Activated B cell treated with CpG ODN at 0.5 μM for 24 hours (primary cell): Measurements from ENCODE around the gene ADAMTS14. TPM values are rescaled to one million over a fixed set of nuclear protein-coding genes. Genes with fewer than 3 reads are reported as not detected.

Experiments
- ATAC-seq: fragments of 200-7000 bp; cut with Tn5 transposase; one replicate; pipeline ENCODE4 v1.10.0; 2021; ENCODE audit warnings: low read depth, mild to moderate bottlenecking, moderate library complexity
- CTCF ChIA-PET: fragments of 350-600 bp; sonication (Branson Sonifier 250); formaldehyde crosslinking; loops from one replicate; lab custom pipeline; 2021; ENCODE audit warnings: antibody characterized with exemption; lab: Charles Lee
- POLR2A ChIA-PET: fragments of 350-600 bp; sonication (Branson Sonifier 250); formaldehyde crosslinking; loops from one replicate; lab custom pipeline; 2021; ENCODE audit warnings: antibody characterized with exemption; lab: Charles Lee
- DNase-seq: peaks from one replicate; pipeline ENCODE4 v3.0.0; 2022
- H3K27ac Mint-ChIP-seq: one replicate; pipeline ENCODE4 v1.8.0; 2020; ENCODE audit warnings: mixed read lengths
- H3K27me3 Mint-ChIP-seq: one replicate; pipeline ENCODE4 v1.8.0; 2021; ENCODE audit warnings: mixed read lengths
- H3K36me3 Mint-ChIP-seq: one replicate; pipeline ENCODE4 v1.8.0; 2021; ENCODE audit warnings: low read depth, mixed read lengths
- H3K4me1 Mint-ChIP-seq: one replicate; pipeline ENCODE4 v1.8.0; 2021; ENCODE audit warnings: mixed read lengths
- H3K4me3 Mint-ChIP-seq: one replicate; pipeline ENCODE4 v1.8.0; 2020; ENCODE audit warnings: mild to moderate bottlenecking, mixed read lengths
- H3K9me3 Mint-ChIP-seq: one replicate; pipeline ENCODE4 v1.8.0; 2020; ENCODE audit warnings: mixed read lengths
- intact Hi-C: fragments of 100-400 bp; cut with micrococcal nuclease; formaldehyde crosslinking; loops from one replicate; pipeline ENCODE4 v1.15.1; 2024
- total RNA-seq: library from RNA; stranded (reverse); gene quantifications from 2 replicates; pipeline ENCODE4 v1.2.3, GENCODE V29; 2022
- TF ChIP-seq, protein P1 (sequence below): fragments of 200-600 bp; IDR thresholded peaks from one replicate; pipeline ENCODE4 v1.8.0; 2022; ENCODE audit warnings: antibody characterized with exemption, mild to moderate bottlenecking

Gene ADAMTS14
- total RNA-seq, 1 donor from 2014 or later, result 0.04 TPM

DNA sequence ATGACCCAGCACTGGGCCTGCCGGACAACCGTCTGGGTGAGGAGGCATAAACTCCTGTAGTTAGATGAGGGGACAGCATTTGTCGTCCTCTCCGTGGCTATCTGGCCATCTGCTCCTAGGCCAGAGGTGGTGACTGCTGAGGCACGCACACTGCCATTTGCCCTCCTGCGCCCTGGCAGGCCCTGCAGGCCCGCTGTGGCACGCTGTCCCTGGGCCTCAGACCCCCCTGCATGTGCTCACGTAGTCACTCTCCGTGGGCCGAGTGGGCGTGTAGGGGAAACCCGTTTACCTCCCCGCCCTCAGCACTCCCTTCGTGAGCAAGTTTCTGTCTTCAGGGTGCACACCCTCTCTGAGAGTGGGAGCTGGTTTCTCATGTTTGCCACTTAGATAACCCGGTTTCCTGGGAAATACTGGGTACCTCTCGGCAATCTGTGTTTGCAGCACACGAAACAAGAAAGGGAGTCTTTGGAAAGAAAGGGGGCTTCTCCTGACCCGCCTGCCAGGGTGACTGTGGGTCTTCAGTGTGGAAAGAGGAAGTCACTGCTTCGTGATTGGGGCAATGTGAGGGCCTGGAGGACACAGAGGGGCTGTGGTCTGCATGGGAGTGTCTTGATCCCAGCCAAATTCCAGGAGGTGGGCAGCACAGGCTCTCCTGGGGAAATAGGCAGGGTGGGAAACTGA, 10.8 kb downstream of the ADAMTS14 start:
- Mint-ChIP-seq H3K4me1 (peaks cover 7% of the 10 kb centered on the region), H3K27me3 (no peaks in the 10 kb centered on the region)
- CTCF ChIA-PET, result no interaction called here

DNA sequence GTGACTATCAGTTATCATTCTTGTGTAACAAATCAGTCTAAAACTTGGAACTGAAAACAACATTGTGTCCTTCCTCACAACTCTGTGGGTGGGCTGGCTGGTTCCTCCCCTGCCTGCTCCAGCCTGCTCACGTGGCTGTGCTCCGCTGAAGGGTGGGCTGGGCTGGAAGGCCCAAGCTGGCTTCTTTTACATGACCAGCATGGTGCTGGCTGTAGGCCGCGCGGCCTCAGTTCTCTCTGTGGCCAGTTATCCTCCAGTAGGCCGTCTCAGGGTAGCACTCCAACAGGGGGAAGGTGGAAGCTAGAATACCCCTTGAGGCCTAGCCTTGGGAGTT, 11.3 kb downstream of the ADAMTS14 start:
- H3K4me1 Mint-ChIP-seq, result peaks cover 7% of the 10 kb centered on the region
- H3K4me3 Mint-ChIP-seq, result no peak overlapping the region
- no peaks in the 10 kb centered on the region for H3K9me3 Mint-ChIP-seq
- no peaks in the 10 kb centered on the region for H3K36me3 Mint-ChIP-seq
- POLR2A ChIA-PET, result no interaction called here
- no peak overlapping the region for H3K27ac Mint-ChIP-seq
- TF ChIP-seq, protein P1, sequence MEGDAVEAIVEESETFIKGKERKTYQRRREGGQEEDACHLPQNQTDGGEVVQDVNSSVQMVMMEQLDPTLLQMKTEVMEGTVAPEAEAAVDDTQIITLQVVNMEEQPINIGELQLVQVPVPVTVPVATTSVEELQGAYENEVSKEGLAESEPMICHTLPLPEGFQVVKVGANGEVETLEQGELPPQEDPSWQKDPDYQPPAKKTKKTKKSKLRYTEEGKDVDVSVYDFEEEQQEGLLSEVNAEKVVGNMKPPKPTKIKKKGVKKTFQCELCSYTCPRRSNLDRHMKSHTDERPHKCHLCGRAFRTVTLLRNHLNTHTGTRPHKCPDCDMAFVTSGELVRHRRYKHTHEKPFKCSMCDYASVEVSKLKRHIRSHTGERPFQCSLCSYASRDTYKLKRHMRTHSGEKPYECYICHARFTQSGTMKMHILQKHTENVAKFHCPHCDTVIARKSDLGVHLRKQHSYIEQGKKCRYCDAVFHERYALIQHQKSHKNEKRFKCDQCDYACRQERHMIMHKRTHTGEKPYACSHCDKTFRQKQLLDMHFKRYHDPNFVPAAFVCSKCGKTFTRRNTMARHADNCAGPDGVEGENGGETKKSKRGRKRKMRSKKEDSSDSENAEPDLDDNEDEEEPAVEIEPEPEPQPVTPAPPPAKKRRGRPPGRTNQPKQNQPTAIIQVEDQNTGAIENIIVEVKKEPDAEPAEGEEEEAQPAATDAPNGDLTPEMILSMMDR, result no peak
- no peaks in the 10 kb centered on the region for H3K27me3 Mint-ChIP-seq
- CTCF ChIA-PET, result no interaction called here
- no peak for ATAC-seq
- intact Hi-C loops, result no loop called here
- no peak for DNase-seq

More for the DNA sequence above, 10.8 kb downstream of the ADAMTS14 start:
- POLR2A ChIA-PET, result no interaction called here
- intact Hi-C loops, result no loop called here
- Mint-ChIP-seq H3K27ac (no peak overlapping the region), H3K4me3 (no peak overlapping the region), H3K36me3 (no peaks in the 10 kb centered on the region), H3K9me3 (no peaks in the 10 kb centered on the region)
- DNase-seq (no peak), ATAC-seq (no peak)
- TF ChIP-seq, protein P1, result no peak

DNA sequence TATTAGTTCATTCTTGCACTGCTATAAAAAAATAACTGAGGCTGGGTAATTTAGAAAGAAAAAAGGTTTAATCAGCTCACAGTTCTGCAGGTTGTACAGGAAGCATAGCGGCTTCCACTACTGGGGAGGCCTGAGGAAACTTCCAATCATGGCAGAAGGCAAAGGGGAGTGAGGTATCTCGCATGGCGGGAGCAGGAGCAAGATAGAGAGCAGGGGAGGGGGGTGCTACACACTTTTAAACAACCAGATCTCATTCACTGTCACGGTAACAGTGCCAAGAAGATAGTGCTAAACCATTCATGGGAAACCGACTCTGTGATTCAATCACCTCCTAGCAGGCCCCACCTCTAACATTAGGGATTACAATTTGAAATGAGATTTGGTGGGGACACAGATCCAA, 11.6 kb downstream of the ADAMTS14 start:
- no peaks in the 10 kb centered on the region for H3K9me3 Mint-ChIP-seq
- TF ChIP-seq, protein P1, result no peak
- ChIA-PET POLR2A (no interaction called here), CTCF (no interaction called here)
- H3K27ac Mint-ChIP-seq, result no peak overlapping the region
- no peaks in the 10 kb centered on the region for H3K36me3 Mint-ChIP-seq
- intact Hi-C loops, result no loop called here
- DNase-seq (no peak), ATAC-seq (no peak)
- no peaks in the 10 kb centered on the region for H3K27me3 Mint-ChIP-seq
- H3K4me3 Mint-ChIP-seq, result no peak overlapping the region
- peaks cover 7% of the 10 kb centered on the region for H3K4me1 Mint-ChIP-seq

DNA sequence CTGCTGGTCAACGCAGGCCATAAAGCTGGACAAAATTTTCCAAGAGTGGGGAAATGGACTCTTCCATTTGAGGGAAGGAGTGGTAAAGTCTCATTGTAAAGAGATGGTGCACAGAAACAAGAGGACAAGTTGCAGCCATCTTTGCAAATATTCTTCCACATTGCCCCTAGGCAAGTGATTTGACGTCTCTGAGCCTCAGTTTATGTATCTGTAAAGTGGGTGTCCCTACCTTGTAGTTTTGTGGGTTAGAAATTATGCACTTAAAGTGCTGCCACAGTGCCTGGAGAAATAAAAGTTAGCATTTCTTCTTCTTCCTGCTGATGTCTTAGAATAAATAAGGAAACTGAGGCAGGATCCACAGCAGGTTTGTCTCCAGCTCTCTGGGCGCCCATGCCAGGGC, 12.1 kb downstream of the ADAMTS14 start:
- TF ChIP-seq, protein P1, result no peak
- ATAC-seq (no peak), DNase-seq (no peak)
- Mint-ChIP-seq H3K9me3 (no peaks in the 10 kb centered on the region), H3K36me3 (no peaks in the 10 kb centered on the region), H3K4me3 (no peak overlapping the region), H3K4me1 (peaks cover 7% of the 10 kb centered on the region), H3K27me3 (no peaks in the 10 kb centered on the region), H3K27ac (no peak overlapping the region)
- ChIA-PET POLR2A (no interaction called here), CTCF (no interaction called here)
- intact Hi-C loops, result no loop called here

DNA sequence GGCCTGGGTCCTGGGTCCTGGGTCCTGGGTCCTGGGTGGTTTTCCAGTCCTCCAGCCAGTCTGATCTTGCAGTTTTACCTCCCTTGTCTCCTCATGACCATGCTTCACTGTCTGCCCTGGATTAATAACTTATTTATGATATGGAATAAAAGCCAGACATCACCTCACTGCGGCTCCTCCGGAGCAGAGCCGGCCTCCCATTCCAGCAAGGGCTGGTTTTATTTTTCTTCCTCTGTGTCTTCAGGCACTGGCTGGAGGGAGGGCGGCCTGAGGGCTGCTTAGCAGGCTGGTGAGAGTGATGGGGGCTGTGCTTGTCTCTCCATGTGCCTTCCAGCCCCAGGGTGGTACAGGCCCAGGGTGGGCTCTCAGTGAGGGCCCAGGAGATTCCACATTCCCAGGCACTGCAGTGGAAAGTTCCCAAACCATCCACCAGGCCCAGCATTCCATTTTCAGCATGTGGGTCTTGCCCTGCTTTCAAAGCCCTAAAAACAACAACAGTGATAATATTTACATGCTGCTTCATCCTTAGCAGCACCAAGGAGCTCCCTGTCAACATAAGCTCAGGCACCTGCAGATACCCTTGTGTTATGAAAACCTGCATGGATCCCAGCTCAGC, 12.6 kb downstream of the ADAMTS14 start:
- Mint-ChIP-seq H3K27ac (no peak overlapping the region), H3K4me1 (peaks cover 7% of the 10 kb centered on the region), H3K36me3 (no peaks in the 10 kb centered on the region), H3K27me3 (no peaks in the 10 kb centered on the region), H3K4me3 (no peak overlapping the region), H3K9me3 (no peaks in the 10 kb centered on the region)
- intact Hi-C loops, result no loop called here
- DNase-seq, result no peak
- ChIA-PET CTCF (no interaction called here), POLR2A (no interaction called here)
- TF ChIP-seq, protein P1, result no peak
- no peak for ATAC-seq
